Osteocyte (in vitro differentiated cells): ENCODE measurements around the gene DHRS7. TPM values are rescaled to one million over a fixed set of nuclear protein-coding genes. Genes with fewer than 3 reads are reported as not detected.

ENCODE experiments used
- DNase-seq: peaks from one replicate; pipeline ENCODE4 v3.0.0; 2021; ENCODE audit warnings: mixed read lengths; ENCODE audit not compliant: unreplicated experiment; ENCODE audit errors: extremely low spot score
- H3K27ac Mint-ChIP-seq: one replicate; pipeline ENCODE4 v1.8.0; 2021; ENCODE audit warnings: mild to moderate bottlenecking, mixed read lengths; ENCODE audit not compliant: unreplicated experiment
- H3K27me3 Mint-ChIP-seq: one replicate; pipeline ENCODE4 v1.8.0; 2021; ENCODE audit warnings: mixed read lengths; ENCODE audit not compliant: unreplicated experiment
- H3K36me3 Mint-ChIP-seq: one replicate; pipeline ENCODE4 v1.8.0; 2021; ENCODE audit warnings: mixed read lengths; ENCODE audit not compliant: unreplicated experiment
- H3K4me1 Mint-ChIP-seq: one replicate; pipeline ENCODE4 v1.8.0; 2021; ENCODE audit warnings: mixed read lengths; ENCODE audit not compliant: unreplicated experiment
- H3K4me3 Mint-ChIP-seq: one replicate; pipeline ENCODE4 v1.8.0; 2021; ENCODE audit warnings: mild to moderate bottlenecking, moderate library complexity, mixed read lengths; ENCODE audit not compliant: unreplicated experiment
- H3K9me3 Mint-ChIP-seq: one replicate; pipeline ENCODE4 v1.8.0; 2021; ENCODE audit warnings: mixed read lengths; ENCODE audit not compliant: unreplicated experiment
- total RNA-seq: library from RNA; stranded (reverse); gene quantifications from 2 replicates; pipeline ENCODE4 v1.2.1, GENCODE V29; 2021
- TF ChIP-seq, protein P1 (sequence below): fragments of 200-600 bp; sonication (generic); IDR thresholded peaks from 2 replicates; pipeline ENCODE4 v1.5.0; 2021; ENCODE audit warnings: antibody characterized with exemption, mild to moderate bottlenecking, moderate library complexity

DHRS7 gene
- total RNA-seq, 1 donor from 2014 or later = 45.5 TPM

DNA sequence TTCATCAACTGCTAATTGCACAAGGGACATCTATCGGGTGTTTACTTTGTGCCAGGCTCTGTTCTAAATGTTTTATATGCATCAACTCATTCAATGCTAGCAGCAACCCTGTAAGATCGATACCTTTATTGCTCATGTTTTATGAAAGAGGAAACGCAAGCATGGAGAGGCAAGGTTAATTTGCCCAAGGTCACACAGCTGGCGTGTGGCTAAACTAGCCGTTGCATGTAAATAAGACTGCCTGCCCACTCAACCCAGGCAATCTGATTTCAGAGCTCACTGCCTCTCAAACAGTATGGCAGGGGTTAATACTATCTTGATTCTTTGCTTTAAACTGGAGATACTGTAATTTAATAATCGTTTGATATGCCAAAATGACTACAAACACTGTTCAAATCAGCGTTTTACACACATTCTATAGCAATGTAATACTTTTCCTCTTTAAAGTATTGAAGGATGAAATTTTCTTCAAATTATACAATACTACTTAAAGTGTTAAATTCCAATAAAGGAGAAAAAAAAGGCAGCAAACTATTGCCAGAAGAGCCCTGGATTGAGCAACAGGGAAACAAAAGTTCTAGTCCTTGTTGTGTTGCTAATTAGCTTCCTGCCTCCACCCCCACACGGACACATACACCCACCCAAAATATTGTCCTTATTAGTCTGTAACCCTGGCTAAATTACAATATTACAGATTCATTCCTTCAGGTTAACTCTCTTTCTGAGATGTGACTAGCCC, 39.1 kb upstream of the DHRS7 start:
- Mint-ChIP-seq H3K9me3 (peaks cover 15% of the 10 kb centered on the region), H3K4me1 (no peaks in the 10 kb centered on the region), H3K4me3 (no peak overlapping the region), H3K36me3 (peaks cover 3% of the 10 kb centered on the region), H3K27me3 (peaks cover 34% of the 10 kb centered on the region), H3K27ac (no peak overlapping the region)
- DNase-seq = no peak
- TF ChIP-seq, protein P1, sequence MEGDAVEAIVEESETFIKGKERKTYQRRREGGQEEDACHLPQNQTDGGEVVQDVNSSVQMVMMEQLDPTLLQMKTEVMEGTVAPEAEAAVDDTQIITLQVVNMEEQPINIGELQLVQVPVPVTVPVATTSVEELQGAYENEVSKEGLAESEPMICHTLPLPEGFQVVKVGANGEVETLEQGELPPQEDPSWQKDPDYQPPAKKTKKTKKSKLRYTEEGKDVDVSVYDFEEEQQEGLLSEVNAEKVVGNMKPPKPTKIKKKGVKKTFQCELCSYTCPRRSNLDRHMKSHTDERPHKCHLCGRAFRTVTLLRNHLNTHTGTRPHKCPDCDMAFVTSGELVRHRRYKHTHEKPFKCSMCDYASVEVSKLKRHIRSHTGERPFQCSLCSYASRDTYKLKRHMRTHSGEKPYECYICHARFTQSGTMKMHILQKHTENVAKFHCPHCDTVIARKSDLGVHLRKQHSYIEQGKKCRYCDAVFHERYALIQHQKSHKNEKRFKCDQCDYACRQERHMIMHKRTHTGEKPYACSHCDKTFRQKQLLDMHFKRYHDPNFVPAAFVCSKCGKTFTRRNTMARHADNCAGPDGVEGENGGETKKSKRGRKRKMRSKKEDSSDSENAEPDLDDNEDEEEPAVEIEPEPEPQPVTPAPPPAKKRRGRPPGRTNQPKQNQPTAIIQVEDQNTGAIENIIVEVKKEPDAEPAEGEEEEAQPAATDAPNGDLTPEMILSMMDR = no peak

DNA sequence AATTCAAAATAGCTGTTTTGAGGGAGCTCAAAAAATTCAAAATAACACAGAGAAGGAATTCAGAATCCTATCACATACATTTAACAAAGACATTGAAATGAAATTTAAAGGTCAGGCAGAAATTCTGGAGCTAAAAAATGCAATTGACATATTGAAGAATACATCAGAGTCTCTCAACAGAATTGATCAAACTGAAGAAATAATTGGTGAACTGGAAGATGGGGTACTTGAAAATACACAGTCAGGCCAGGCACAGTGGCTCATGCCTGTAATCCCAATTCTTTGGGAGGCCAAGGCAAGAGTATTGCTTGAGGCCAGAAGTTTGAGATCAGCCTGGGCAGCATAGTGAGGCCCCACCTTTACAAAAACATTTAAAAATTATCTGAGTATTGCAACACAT, 34.1 kb upstream of the DHRS7 start:
- Mint-ChIP-seq H3K4me3 (no peak overlapping the region), H3K27ac (no peak overlapping the region), H3K27me3 (peaks cover 15% of the 10 kb centered on the region), H3K4me1 (no peaks in the 10 kb centered on the region), H3K9me3 (peaks cover 20% of the 10 kb centered on the region), H3K36me3 (peaks cover 3% of the 10 kb centered on the region)
- TF ChIP-seq, protein P1 = no peak
- DNase-seq = no peak

DNA sequence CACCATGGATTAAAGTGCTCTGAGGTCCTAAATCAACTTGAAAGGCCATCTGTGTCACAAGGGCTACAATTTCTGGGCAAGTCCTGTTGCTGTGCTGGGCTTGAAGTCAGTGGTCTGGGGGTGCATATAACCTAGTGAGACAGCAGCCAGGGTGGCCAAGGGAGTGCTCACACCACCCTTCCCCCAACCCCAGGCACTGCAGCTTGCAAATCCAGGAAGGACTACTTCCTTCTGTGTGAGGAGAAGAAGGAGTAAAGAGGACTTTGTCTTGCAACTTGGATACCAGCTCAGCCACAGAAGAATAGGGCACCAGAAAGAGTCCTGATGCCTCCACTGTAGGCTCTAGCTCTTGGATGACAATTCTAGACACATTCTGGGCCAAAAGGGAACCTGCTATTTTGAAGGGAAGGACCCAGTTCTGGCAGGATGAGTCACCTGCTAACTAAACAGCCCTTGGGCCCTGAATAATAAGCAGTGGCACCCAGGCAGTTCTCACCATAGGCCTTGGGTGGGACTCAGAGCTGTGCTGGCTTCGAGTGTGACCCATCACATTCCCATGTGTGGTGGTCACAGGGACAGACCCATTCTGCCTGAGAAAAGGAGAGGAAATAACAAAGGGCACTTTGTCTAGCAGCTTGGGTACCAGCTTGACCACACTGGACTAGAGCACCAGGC, 32.6 kb upstream of the DHRS7 start:
- TF ChIP-seq, protein P1 = no peak
- Mint-ChIP-seq H3K9me3 (peaks cover 20% of the 10 kb centered on the region), H3K4me1 (no peaks in the 10 kb centered on the region), H3K27ac (no peak overlapping the region), H3K36me3 (peaks cover 3% of the 10 kb centered on the region), H3K27me3 (peaks cover 11% of the 10 kb centered on the region), H3K4me3 (no peak overlapping the region)
- no peak for DNase-seq

DNA sequence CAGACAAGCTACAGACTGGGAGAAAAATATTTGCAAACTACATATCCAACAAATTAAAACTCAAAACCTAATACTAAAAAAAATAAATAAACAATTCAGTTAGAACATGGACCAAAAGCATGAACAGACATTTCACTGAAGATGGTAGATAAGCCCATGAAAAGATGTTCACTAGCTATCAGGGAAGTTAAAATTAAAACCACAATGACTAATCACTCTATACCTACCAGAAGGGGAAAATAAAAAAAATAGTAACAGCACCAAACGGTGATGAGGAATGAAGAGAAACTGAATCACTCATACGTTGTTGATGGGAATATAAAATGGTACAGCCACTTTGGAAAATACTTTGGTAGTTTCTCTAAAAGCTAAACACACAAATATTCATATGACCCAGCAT, 31.1 kb upstream of the DHRS7 start:
- TF ChIP-seq, protein P1 = no peak
- DNase-seq = no peak
- H3K4me3 Mint-ChIP-seq = no peak overlapping the region
- peaks cover 20% of the 10 kb centered on the region for H3K9me3 Mint-ChIP-seq
- H3K27ac Mint-ChIP-seq = no peak overlapping the region
- no peaks in the 10 kb centered on the region for H3K4me1 Mint-ChIP-seq
- peaks cover 11% of the 10 kb centered on the region for H3K27me3 Mint-ChIP-seq
- H3K36me3 Mint-ChIP-seq = peaks cover 3% of the 10 kb centered on the region

DNA sequence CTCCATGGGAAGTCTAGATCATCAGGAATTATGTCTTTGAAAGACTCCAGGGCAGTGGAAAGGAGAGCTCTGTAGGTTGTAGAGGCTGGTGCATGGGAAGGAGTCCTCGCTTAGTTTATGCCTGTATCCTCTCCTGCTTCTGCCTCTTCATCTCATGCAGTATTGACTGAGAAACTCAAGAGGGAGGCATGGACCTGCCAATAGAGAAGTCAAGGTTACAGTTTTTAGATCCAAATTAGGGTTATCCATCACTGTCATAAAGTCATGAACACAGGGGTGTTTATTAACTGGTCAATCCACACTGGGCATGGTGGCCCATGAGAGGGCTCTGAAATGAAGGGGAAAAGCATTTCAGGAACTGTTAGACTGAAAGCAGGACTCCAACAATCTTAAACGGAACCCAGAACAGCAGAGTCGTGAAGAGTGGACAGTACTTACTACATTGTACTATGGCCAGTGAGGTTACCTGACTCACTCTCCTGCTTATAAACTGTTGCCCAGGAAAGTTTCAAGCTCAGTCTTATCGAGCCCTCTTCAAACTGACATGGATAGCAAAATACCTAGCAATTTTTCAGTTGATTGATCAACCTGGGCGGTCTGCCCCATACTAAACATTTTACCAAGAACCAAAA, 30.1 kb upstream of the DHRS7 start:
- Mint-ChIP-seq H3K27me3 (peaks cover 11% of the 10 kb centered on the region), H3K9me3 (peaks cover 16% of the 10 kb centered on the region), H3K4me1 (no peaks in the 10 kb centered on the region), H3K4me3 (no peak overlapping the region), H3K36me3 (peaks cover 3% of the 10 kb centered on the region), H3K27ac (no peak overlapping the region)
- DNase-seq = no peak
- TF ChIP-seq, protein P1 = no peak
